Stimulated activated CD8-positive, alpha-beta memory T cell treated with anti-CD3 and anti-CD28 coated beads, Interleukin-12 subunit alpha, Interleukin-12 subunit beta, amount 100 ng/mL, for 24 hours (primary cell): Measurements from ENCODE around the gene HOXC5.
"Not testable (repeated sequence)": the region's sequence is repeated elsewhere in the genome, so short reads cannot be mapped to it uniquely, and the experiment has no call there.

Source experiments
- DNase-seq: peaks from one replicate; pipeline ENCODE4 v3.0.0-alpha.2; 2020; ENCODE audit errors: extremely low read depth

The HOXC5 gene

DNA sequence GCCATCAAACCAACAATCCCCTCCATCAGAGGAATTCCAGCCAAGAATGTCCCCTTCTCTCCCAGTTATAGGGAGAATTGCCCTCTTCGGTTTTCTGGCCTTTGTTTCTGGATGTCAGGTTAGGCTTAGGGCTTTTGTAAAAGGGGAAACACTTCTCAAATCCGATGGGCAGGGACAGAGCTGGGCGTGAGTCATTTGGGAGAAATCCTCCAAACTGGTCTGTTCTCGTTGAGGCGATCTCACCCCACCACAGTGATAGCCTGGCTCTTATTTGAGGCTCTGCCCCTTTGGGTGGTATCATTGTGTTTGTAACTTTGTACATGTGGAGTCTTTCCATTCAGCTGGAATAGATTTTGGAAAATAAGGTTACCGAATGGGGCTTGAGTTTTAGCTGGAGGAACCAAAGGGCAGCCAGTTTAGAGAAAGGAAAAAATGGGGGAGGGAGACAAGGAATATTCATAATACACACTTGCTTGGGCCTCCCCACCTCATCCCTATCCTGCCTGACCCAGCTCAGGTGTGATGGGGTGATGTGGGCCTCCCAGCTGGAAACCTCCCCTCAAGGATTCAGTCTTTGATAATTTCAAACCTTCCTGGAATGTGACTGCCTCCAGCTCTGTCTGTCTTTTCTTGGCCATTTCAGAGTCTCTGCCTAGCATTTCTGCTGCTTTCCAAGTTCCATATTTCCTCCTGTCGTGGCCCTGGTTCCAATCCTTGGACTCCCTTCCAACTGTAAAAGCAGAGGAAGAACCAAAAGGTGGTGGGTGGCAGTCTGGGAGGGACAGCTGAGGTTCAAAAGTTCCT lies 28.3 kb downstream of the HOXC5 start:
- no peak for DNase-seq

DNA sequence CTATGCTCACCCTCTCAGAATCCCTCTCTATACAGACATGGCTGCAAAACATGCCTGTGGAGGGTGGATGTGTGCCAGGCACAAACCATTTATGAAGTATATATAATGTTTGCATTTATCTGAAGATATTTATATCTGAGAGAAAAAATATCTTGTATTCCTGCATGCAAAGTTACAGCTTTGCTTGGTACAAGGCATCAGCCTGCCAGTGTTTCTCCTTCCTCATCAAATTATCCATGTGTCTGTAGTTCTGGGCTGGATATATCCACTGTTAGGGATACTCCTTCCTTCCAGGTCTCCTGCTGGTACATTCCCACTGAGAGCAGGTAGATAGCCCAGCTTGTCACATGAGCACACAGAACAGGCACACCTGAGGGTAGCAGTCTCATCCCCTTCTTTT lies 32.8 kb downstream of the HOXC5 start:
- no peak for DNase-seq

DNA sequence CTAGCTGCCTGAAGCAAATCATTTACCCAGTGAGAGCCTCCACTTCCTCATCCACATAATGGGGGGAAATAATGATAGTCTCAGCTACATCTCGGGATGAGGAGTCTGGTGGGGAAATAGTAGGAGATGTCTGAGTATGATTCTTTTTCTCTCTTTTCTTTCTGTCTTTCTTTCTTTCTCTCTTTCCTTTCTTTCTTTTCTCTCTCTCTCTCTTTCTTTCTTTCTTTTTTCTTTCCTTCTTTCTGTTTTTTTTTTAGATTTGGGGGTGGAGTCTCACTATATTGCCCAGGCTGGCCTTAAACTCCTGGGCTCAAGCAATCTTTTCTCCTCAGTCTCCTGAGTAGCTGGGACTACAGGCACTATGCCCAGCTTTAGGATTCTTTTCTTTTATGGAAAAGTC lies 33.6 kb downstream of the HOXC5 start:
- no peak for DNase-seq

- no peak for DNase-seq
Observed at GRCh38 chr12:54068418-54069070, 35.7 kb downstream of the HOXC5 start.

GRCh38 chr12:54071942-54072341 lies 39.1 kb downstream of the HOXC5 start:
- no peak for DNase-seq

DNA sequence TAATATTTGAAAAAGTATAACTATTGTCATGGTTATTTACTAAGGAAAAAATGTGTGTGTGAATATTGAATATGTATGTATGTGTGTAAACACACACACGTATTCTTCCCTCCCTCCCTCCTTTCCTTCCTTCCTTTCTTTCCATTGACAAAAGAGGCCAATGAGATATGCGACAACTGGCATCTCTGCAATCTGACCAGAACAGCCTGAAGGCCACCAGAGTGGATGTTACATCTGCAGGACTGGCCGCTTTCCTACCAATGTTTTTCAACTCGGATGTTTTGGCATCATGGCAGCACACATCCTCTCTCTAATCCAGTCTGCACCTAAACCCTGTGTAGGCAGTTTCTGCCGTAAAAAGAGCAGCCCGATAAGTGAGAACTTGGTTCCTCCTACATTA lies 41.5 kb downstream of the HOXC5 start:
- DNase-seq = no peak

DNA sequence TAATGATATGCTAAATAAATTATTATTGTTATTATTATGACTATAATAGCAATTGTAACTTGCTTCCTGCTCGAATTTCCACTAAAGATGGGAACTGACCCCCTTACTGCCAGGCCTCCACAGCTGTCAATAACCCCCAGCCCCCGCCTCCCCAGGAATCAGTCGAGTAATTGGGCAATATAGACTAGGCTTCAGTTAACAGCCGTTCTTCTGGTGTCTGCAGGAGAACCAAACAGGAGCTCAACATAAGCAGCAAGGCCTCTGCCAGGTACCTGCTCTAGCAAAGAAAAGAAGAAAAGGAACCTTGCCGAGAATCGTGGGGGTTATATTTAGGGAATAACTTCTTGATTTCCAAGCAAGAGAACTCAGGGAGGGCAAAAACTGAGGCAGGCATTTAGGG lies 42.6 kb downstream of the HOXC5 start:
- DNase-seq = no peak

DNA sequence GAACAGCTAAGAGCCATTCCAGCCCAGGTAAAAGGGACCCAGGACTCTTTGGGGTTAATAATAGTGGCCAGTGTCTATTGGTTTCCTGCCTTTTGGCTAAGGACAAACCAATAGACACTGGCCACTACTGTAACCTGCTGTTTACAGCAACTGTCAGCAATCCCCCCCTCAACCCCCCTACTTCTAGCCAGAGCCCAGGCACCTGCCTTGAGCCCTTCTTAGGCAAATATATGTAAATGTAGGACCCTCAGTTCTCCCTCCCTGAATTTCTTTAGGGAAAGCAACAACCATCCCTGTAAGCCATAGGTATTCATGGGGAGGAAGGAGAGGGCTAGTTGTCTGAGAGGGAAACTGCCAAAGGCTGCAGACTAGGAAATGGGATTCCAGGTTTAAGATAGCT lies 43.1 kb downstream of the HOXC5 start:
- no peak for DNase-seq

DNA sequence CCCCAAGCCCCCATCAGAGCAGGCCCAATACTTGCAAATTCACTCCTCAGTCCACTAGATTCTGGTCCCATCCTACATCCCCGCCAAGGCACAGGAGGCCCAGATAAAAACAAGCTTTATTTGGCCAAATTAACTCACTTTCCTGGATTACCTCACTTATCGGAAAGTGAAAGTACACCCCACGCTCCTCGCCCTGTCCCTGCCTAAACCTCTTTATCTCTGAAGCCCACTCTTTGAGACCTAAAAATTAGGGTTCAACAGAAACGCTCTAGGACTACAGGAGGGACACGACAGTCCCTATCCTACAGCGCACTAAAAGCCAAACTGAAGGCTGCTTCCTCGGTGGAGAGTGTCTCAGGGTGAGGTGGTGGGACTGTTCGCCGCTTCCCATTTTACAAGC lies 45.0 kb downstream of the HOXC5 start:
- DNase-seq = not testable (repeated sequence)

- DNase-seq = not testable (repeated sequence)
Observed at GRCh38 chr12:54079115-54079514, 46.3 kb downstream of the HOXC5 start.

DNA sequence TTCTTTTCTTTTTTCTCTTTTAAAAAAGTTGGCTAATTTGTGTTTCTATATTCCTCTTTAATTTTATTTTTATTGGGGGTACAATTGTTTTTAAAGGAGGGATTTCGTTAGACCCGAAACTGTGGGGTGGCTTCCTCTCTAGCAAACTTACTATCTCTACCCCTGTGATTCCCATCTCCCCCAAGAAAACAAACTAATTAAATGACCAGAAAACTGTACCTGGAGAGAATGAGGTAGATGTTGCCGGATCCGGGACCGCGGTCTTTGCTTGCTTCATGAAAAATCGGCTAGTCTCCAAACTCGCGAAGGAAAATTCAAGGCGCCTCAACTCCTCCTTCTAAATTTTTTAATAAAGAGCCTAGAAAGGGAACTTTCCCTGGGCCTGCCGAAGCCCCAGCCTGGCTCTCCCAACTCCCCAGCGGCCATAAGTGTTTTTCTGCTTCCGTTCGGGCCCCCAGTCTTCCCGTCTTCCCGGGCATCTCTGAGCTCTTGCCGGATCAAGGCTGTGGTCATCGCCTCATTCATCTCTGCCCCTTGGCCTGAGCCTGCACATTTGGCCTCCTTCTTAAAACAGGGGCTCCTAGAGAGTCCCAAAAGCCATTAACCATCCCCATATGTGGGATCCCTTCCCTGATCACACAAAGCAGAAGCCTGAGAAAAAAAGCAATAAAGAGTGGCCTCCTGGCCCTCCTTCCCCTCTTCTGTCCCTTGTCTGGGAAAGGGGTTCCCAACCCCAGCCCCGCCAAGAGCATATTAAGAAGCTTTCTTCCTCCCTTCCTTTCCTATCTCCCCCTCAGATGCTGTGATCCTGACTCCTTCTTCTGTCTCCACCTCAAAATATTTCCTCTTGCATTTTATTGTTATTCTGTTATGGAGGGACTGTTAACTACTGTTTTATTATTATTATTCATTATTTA lies 47.4 kb downstream of the HOXC5 start:
- not testable (repeated sequence) for DNase-seq

GRCh38 chr12:54081053-54081514 lies 48.2 kb downstream of the HOXC5 start:
- DNase-seq = not testable (repeated sequence)

DNA sequence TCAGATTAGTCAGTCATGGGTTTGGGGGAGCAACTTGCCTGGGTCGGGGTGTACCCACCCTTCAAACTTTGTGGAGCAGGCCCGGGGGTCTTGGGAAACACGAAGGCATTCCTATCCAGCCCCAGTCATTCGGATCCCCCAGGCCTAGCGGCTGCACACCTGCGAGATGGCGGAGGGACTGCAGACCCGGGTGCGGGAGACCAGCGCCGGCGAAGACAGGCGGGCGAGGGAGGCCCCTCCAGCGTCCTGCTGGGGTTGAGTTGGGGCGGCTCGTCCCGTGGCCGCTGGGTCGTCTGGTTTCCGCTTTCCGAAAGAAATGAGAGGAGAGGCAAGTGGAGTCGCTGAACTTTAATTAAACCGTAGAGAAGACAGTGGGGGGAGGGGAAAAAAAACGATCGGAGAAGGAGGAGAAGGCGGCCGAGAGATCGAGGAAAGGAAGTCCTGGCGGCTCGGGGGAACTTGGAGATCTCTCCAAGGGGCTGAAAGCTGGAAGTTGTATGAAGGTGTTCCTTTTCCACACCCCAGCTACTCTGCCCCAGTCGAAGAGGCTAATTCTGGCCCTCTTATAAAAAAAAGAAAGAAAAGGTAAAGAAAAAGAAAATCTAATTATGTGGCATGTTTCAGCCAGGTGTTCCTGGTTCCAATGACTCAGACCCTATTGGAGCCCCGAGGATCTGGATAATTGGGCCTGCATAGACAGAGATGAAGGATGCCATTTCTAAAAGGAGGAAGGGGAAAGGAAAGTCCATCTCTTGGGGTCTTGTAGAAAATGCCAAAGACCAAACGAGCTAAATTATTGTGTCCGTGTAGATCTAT lies 48.9 kb downstream of the HOXC5 start:
- not testable (repeated sequence) for DNase-seq

GRCh38 chr12:54082397-54082892 lies 49.6 kb downstream of the HOXC5 start:
- DNase-seq = no peak
